GM12873 (cell line): ENCODE results near the gene SLC66A1.

ENCODE experiments used
- TF ChIP-seq, protein P1 (sequence below): IDR thresholded peaks from 2 replicates; pipeline ENCODE4 v1.5.1; 2012; ENCODE audit warnings: low read depth, mild to moderate bottlenecking, moderate library complexity, low read length, control low read depth; ENCODE audit not compliant: insufficient read depth; ENCODE audit errors: missing control alignments

The SLC66A1 gene

DNA sequence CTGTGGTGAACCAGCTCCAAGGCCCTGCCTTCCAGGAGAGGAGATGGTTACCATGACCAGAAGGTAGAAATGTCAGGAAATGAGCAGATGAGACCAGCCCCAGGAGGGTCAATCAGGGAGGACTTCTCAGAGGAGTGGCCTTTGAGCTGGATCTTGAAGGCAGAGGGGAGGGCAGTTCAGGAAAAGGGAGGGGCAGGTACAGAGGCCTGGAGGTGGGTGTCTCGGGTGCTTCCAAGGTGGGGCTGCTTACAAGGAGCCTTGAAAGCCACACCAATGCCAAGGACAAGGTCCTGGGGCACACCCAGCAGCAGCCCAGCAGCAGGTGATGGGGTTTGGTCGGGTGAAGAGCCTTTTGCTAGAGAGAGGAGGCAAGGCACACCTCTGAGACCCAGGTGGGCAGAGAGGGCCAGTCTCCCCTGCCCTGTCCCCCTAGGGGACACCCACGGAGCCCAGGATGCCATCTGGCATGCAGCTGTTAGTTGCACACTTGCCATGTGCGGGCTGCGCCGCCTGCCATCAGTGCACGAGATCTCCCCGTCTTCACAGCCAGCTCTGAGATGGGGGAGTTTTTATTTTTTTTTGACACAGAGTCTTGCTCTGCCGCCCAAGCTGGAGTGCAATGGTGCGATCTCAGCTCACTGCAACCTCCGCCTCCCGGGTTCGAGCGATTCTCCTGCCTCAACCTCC is 18.5 kb downstream of the SLC66A1 start:
- TF ChIP-seq, protein P1, sequence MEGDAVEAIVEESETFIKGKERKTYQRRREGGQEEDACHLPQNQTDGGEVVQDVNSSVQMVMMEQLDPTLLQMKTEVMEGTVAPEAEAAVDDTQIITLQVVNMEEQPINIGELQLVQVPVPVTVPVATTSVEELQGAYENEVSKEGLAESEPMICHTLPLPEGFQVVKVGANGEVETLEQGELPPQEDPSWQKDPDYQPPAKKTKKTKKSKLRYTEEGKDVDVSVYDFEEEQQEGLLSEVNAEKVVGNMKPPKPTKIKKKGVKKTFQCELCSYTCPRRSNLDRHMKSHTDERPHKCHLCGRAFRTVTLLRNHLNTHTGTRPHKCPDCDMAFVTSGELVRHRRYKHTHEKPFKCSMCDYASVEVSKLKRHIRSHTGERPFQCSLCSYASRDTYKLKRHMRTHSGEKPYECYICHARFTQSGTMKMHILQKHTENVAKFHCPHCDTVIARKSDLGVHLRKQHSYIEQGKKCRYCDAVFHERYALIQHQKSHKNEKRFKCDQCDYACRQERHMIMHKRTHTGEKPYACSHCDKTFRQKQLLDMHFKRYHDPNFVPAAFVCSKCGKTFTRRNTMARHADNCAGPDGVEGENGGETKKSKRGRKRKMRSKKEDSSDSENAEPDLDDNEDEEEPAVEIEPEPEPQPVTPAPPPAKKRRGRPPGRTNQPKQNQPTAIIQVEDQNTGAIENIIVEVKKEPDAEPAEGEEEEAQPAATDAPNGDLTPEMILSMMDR = no peak

DNA sequence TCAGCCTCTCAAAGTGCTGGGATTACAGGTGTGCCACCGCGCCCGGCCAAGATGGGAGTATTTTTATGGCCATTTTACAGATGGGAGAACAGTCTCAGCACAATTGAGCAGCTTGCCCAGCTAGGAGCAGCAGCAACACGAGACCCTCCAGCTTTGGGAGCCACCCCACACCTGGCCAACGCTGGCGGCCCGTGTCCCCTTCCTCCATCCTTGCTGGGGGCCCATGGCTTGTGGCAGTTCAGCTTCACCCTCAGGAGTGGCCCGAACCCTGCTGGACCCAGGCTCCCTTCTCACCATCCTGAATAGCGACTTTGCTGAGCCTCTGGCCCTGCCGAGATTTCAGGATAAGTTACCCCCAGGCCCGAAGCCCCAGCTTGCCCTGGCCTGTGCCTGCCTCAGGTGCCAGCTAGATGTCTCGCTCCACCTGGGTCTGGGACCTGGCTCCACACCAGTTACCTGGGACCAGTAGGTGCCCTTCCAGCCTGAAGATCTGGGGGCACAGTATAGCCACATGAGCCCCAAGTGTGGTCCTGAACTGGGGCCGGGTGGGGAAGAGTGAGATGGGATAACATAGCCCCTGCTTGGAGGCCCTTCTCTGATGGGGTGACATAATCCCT is 19.2 kb downstream of the SLC66A1 start:
- TF ChIP-seq, protein P1 = no peak

DNA sequence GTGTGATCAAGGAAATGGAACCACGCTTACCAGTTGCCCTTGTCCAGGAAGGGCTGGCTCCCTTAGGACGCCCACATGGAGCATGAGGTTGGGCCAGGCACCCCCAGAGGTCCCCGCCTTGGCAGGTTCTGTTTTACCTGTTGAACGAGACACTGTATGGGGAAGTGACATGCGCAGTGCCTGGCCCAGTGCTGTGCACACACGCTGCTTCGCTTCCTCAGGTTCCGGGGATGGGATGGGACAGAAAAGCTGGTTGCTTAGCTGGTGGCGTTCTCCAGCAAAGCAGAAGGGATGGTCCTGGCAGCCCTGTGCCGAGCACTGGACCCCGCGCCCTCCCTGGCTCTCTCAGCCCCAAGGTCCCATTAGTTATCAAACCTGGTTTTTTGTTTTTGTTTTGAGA is 20.7 kb downstream of the SLC66A1 start:
- TF ChIP-seq, protein P1 = no peak

DNA sequence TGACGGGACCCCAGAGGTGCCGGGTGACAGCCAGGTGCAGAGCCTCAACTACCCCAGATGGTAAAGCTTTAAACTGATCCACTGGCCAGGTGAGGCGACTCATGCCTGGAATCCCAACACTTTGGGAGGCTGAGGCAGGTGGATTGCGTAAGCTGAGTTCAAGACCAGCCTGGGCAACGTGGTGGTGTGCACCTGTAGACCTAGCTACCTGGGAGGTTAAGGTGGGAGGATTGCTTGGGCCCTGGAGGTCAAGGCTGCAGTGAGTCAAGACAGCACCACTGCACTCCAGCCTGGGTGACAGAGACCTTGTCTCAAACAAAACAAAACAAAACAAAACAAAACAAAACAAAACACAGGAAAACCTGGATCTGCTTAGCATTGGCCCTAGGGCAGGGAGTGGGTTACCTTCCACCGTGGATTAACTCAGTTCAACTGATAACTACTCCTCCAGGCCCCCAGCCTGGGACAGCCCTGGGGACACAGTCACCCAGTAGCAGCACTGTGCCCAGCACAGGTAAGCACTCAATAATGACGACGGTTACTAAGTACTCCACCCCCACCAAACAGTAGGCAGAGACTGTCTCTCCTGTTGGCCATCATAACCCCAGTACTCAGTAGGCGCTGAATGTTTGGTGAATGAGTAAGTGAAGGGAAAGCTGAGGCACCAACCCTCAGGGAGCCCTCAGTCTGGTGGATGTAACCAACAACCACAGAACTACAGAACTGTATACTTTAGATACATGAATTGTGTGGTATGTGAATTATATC is 21.6 kb downstream of the SLC66A1 start:
- TF ChIP-seq, protein P1 = no peak

DNA sequence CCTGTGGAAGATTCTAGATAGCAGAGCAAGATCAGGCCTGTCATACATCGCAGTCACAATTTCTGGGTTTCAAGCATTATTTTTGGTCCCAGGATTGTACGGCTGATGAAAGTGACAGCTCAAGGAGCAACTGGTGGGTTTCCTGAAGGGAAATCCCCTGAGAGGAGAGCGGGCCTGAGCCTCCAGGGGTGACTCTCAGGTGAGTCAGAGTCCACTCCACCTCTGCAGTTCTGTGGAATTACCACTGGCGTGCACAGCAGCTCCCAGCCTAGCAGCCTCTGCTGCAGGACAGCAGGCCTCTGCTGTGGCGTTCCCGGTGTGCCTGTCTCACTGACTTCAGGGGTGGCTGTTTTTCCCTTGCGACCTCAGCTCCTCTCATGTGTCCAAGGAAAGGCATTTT is 24.4 kb downstream of the SLC66A1 start:
- TF ChIP-seq, protein P1 = no peak

DNA sequence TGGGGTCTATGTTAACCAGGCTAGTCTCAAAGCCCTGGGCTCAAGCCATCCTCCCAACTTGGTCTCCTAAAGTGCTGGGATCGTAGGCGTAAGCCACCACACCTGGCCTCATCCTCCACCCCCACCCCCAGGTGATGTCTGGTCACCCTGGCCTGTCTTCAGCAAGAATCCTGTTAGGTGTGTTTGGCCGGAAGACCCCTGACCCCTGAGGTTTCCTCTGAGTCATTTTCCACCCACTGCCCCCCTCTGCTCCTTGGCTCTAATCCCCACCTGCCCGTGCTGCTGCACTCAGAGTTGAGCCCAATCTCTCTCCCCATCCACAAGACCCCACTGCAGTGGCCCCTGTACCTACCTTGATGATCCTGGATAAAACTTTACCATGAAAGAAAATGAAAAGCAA is 25.2 kb downstream of the SLC66A1 start:
- TF ChIP-seq, protein P1 = no peak

DNA sequence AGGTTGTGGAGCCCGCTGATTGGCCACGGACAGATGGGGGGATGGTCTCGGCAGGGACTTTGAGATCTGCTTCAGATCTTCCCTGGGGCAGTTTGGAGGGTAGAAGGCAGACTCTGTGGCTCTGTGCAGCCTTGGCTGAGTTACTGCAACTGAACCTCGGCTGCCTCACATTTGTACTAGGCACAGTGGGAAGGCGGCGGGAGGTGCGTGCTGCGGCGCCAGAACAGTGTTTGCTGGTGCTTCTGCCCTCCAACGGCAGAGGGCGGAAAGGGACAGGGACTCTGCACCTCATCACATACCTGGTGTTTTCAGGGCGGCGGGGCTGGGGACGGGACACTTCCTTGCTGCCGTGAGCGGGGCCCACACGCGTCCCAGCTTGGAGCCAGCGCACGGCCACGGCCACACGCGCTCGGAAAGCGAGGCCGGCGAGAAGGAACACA is 26.2 kb downstream of the SLC66A1 start:
- TF ChIP-seq, protein P1 = no peak
